ENCODE results near the gene PPP1R10. TPM values are rescaled to one million over a fixed set of nuclear protein-coding genes. Genes with fewer than 3 reads are reported as not detected.

PPP1R10 gene
- total and polyA plus RNA-seq, 2 of the 13 experiments (the other 11 are each of a cell fraction or from before 2014, with no cell fraction given): 26.3 to 38.4 TPM

DNA sequence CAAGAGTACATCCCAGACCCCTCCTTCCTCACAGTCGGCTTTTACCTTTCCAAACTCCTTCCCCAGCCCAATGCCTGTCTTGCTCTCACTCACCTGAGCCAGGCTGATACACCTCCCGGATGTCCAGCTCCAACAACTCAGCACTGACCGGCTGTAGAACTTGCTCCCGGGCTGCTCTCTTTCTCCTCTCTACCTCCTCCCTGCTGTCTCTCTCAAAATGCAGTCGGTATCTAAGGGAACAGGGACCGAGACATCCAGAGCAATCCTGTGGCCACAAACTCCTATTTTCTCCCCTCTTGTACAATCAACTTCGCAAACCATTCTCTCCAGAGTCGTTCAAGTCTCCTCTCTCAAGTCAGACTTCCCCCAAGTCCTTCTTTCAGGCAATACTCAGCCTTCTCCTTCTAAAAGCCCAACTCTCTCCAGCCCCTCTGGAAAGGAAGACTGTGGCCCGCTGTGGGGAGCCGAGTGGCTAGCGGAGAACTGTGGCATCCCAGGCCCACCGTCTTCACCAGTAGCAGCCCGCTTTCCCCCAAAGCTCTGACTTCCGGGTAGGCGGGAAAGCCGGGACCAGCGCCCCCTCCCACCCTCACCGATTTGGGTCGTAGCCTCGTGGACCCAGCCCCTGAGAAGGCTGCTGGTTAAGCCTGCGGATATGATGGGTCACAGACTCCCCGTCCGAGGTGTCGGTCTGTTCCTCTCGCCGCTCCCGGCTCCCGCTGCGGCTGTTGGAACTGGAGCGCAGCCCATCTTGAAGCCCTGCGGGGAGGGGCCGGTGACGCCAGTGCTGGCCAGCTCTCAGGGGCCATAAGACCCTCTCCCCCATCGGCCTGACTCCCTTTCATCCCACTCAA, 61.9 kb downstream of the PPP1R10 start (continued):
- TF ChIP-seq, protein P1, sequence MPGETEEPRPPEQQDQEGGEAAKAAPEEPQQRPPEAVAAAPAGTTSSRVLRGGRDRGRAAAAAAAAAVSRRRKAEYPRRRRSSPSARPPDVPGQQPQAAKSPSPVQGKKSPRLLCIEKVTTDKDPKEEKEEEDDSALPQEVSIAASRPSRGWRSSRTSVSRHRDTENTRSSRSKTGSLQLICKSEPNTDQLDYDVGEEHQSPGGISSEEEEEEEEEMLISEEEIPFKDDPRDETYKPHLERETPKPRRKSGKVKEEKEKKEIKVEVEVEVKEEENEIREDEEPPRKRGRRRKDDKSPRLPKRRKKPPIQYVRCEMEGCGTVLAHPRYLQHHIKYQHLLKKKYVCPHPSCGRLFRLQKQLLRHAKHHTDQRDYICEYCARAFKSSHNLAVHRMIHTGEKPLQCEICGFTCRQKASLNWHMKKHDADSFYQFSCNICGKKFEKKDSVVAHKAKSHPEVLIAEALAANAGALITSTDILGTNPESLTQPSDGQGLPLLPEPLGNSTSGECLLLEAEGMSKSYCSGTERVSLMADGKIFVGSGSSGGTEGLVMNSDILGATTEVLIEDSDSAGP (CRISPR knock-in tag; IDR thresholded peaks at IDR 0.05; ENCODE audit: borderline replicate concordance): no peak
- TF ChIP-seq, protein P2, sequence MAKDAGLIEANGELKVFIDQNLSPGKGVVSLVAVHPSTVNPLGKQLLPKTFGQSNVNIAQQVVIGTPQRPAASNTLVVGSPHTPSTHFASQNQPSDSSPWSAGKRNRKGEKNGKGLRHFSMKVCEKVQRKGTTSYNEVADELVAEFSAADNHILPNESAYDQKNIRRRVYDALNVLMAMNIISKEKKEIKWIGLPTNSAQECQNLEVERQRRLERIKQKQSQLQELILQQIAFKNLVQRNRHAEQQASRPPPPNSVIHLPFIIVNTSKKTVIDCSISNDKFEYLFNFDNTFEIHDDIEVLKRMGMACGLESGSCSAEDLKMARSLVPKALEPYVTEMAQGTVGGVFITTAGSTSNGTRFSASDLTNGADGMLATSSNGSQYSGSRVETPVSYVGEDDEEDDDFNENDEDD (CRISPR knock-in tag; IDR thresholded peaks at IDR 0.05; ENCODE audit: borderline replicate concordance): peak; percentile 27; the same call in 1 of the 2 replicates
- peak; percentile 65; the same call in 1 of the 2 replicates for TF ChIP-seq PCBP1 (IDR thresholded peaks at IDR 0.05; ENCODE audit: borderline replicate concordance, low read depth, low read length)
- TF ChIP-seq ZNF563 (CRISPR knock-in tag; IDR thresholded peaks at IDR 0.05): peak; percentile 40; the same call in 1 of the 2 replicates
- TF ChIP-seq PRMT3 (CRISPR knock-in tag; IDR thresholded peaks at IDR 0.05; ENCODE audit: borderline replicate concordance, low read depth): 0 out of 2 replicates have a peak, but pooled peaks have one; percentile 29
- TF ChIP-seq BRCA1 (CRISPR knock-in tag; IDR thresholded peaks at IDR 0.05): no peak
- TF ChIP-seq, protein P3, sequence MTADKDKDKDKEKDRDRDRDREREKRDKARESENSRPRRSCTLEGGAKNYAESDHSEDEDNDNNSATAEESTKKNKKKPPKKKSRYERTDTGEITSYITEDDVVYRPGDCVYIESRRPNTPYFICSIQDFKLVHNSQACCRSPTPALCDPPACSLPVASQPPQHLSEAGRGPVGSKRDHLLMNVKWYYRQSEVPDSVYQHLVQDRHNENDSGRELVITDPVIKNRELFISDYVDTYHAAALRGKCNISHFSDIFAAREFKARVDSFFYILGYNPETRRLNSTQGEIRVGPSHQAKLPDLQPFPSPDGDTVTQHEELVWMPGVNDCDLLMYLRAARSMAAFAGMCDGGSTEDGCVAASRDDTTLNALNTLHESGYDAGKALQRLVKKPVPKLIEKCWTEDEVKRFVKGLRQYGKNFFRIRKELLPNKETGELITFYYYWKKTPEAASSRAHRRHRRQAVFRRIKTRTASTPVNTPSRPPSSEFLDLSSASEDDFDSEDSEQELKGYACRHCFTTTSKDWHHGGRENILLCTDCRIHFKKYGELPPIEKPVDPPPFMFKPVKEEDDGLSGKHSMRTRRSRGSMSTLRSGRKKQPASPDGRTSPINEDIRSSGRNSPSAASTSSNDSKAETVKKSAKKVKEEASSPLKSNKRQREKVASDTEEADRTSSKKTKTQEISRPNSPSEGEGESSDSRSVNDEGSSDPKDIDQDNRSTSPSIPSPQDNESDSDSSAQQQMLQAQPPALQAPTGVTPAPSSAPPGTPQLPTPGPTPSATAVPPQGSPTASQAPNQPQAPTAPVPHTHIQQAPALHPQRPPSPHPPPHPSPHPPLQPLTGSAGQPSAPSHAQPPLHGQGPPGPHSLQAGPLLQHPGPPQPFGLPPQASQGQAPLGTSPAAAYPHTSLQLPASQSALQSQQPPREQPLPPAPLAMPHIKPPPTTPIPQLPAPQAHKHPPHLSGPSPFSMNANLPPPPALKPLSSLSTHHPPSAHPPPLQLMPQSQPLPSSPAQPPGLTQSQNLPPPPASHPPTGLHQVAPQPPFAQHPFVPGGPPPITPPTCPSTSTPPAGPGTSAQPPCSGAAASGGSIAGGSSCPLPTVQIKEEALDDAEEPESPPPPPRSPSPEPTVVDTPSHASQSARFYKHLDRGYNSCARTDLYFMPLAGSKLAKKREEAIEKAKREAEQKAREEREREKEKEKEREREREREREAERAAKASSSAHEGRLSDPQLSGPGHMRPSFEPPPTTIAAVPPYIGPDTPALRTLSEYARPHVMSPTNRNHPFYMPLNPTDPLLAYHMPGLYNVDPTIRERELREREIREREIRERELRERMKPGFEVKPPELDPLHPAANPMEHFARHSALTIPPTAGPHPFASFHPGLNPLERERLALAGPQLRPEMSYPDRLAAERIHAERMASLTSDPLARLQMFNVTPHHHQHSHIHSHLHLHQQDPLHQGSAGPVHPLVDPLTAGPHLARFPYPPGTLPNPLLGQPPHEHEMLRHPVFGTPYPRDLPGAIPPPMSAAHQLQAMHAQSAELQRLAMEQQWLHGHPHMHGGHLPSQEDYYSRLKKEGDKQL (CRISPR knock-in tag; IDR thresholded peaks at IDR 0.05; ENCODE audit: low read depth): no peak
- TF ChIP-seq HNRNPK (IDR thresholded peaks at IDR 0.05; ENCODE audit: low read depth, low read length, poor library complexity, severe bottlenecking): peak; percentile 1
- peak; percentile 54 for TF ChIP-seq AGO1 (IDR thresholded peaks at IDR 0.05; ENCODE audit: low read depth, low read length, poor library complexity, severe bottlenecking)
- no peak for TF ChIP-seq SOX13 (IDR thresholded peaks at IDR 0.05)
- TF ChIP-seq SOX13 (CRISPR knock-in tag; conservative IDR thresholded peaks at IDR 0.05 in 1 of 2, IDR thresholded peaks at IDR 0.05 in 1 of 2): 0 out of 4 replicates have a peak, but pooled peaks of 1 of the 2 experiments have one; percentile 4
- no peak for TF ChIP-seq ZNF460 (CRISPR knock-in tag; IDR thresholded peaks at IDR 0.05; ENCODE audit: borderline replicate concordance)
- TF ChIP-seq ZNF549 (CRISPR knock-in tag; IDR thresholded peaks at IDR 0.05): no peak
- TF ChIP-seq, protein P4, sequence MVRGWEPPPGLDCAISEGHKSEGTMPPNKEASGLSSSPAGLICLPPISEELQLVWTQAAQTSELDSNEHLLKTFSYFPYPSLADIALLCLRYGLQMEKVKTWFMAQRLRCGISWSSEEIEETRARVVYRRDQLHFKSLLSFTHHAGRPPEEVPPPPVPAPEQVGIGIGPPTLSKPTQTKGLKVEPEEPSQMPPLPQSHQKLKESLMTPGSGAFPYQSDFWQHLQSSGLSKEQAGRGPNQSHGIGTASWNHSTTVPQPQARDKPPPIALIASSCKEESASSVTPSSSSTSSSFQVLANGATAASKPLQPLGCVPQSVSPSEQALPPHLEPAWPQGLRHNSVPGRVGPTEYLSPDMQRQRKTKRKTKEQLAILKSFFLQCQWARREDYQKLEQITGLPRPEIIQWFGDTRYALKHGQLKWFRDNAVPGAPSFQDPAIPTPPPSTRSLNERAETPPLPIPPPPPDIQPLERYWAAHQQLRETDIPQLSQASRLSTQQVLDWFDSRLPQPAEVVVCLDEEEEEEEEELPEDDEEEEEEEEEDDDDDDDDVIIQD (CRISPR knock-in tag; IDR thresholded peaks at IDR 0.05; ENCODE audit: low read depth): 0 out of 2 replicates have a peak, but pooled peaks have one; percentile 2
- peak; percentile 51; the same call in 1 of the 2 replicates for TF ChIP-seq ZNF572 (CRISPR knock-in tag; IDR thresholded peaks at IDR 0.05)
